Activated gamma-delta T cell treated with anti-CD3 and anti-CD28 coated beads, Interleukin-2, amount 50 U/mL, for 16 hours (primary cell): ENCODE data around the gene CCDC3.
"Not testable (repeated sequence)": the region's sequence is repeated elsewhere in the genome, so short reads cannot be mapped to it uniquely, and the experiment has no call there.

Source experiments
- DNase-seq: peaks from one replicate; pipeline ENCODE4 v3.0.0-alpha.2; 2020; ENCODE audit warnings: low read depth

Gene CCDC3

DNA sequence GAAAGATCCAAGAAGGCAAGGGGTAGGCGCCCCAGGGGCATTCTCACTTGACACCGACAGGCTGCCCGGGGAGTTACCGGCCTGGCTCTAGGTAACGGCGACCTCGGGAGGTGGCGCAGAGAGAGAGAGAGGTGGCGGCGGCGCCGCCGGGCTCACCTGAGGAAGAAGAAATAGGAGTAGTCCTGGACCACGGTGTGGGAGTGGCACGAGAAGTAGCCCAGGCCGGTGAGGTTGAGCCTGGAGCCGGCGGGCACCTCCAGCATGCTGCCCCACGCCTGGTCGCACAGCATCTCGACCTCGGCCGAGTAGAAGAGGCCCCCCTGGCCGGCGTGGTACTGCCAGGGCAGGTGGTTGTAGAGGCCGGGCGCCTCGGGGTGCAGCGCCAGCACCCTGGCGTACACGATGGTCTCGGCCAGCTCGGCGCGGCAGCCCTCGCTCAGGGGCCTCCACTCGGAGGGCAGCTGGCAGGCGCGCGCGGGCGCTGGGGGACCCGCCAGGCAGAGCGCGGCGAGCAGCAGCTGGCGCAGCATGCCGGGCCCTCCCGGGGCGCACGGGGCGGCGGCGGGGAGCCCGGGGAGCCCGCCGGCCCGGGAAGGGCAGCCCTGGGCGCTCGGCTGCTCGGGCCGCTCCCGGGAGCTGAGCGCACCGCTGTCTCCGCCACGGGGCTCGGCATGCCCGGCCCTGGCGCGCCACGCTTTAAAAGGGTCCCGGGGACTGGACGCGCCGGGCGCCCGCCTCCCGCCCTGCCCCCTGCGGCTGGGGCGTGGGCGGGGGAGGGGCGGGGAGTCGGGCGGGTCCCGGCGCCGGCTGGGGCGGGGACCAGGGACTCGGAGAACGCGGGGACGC, at the start of gene CCDC3:
Gene CCDC3, minus strand, starts transcription at position 673 of the 846 bp plus-strand sequence. Its CDS starts 143 bp downstream, at position 530.
- DNase-seq, result no peak

DNA sequence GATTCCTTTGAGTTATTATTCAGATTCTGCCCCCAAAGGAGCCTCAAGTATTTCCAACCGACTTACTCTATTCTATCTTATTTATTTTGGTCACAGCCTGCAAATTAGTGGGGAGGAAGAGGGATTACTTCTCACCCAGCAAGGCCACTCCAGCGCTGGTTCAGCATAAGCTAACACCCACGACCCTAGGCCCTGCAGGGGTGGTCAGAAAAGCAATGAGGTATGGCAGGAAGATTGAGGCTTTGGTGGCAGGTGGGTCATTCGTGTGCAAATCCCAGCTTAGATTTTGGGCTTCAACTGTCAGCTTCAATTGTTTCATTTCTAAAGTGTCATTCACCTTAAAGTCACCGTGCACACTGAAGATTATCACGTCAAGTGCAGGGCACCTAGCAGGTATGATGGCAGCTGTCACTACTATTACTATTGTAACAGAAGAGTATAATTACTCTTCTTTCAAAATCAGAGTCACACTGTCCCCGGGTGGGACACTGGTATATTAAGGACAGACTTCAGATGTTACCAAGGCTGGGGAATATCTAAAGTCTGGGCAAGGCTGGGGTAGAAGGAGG, 49.7 kb upstream of the CCDC3 start:
- DNase-seq, result no peak

DNA sequence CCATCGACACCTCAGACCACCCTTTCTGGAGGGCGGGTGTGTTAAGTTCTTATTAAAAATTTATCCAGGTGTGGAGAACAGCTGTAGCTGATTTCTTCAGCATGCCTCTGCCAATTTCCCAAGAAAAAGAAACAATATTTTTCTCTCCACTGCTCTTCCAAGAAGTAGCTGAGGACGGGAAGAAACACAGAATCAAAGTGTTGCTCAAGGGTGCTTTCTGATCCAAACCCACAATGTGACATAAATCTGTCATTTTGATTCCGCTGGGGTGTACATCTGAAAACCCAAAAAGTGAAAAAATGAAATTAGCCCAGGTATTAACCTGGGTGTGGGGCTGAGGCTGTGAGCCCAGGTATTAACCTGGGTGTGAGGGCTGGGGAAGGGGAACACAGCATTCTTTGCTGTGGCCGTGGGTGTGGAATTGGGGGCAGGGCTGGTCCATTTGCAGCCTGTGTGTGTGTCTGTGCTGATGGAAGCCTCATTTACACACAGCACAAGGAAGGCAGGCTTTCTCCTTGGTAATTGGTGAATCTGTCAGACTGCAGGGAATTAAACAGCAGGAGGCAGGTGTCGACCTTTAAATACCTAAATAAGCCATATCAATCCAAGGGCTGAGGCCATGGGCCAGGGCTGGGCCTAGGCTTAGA, 48.4 kb upstream of the CCDC3 start:
- DNase-seq, result no peak

DNA sequence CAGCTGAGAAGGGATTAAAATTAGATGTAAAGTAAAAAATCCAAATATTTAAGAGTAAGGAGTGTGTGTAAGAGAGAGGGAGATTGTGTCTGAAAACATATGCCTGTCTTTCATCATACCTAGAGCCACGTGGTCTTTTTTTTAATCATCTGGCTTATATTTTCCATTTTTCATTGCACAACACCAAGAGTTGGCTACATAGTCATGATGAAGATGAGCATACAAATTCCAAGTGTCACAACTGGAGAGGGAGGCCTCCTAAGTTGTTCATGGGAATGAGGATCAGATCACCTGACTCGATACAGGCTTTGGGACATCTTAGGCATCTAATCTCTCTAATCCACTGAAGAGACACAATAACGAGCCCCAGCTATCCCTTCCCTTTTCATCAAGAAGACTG, 47.2 kb upstream of the CCDC3 start:
- DNase-seq, result no peak

DNA sequence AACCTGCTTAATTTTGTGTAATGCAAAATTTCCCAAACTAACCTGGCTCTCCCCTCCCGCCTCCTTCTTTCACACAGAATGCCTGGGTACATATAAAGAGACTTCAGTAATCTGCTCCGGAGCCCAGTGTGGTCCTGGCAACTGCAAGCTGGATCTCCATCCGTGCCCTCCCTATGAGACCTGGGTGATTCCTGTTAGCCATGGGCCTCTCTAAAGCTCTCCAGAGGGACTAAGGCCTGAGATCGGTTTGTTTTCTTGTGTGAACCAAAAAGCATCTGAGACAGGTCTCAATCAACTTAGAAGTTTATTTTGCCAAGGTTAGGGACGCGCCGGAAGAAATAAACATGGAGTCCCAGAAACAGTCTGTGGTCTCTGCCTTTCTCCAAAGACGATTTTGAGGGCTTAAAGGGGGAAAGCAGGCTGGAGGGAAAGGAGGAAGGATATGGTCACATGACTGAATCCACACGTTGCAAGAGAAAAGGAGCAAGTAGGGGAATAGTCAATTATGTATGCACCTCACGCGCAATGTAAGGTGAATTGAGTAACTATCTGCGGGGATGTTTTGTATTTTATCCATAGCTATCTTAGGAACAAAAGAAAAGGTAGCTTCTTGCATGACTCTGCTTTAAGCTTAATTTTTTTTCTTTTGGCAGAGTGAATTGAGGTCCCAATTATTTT, 46.2 kb upstream of the CCDC3 start:
- DNase-seq, result no peak

DNA sequence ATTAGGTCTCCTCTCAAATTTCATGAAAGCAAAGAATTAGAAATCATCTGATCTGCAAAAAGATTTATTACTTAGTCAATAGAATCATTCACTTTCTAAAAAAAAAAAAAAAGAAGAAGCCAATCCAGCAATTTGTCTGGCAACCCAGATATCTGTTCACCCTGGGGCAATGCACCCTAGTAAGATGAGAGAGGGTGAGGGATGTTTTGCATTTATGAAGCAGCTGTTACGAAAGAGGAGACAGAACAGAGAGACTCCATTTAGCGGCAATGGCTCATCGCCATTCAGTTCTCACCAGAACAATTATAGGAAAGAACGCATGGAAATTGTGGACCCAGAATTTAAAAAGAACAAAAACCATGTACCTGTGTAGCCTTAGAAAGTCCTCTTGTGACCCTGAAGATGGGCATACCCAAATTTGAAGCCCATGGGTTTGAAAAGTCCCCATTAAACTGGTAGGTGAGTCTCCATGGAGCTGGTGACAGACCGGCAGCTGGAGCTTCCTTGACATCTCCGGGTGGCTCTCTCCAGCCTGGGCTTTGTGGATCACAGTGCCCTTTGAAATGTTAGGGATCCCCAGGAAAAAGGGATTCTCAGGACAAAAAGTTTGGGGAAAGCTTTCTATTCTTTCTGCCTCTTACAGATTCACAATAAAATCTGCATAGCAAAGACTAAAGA, 45.5 kb upstream of the CCDC3 start:
- DNase-seq, result no peak

DNA sequence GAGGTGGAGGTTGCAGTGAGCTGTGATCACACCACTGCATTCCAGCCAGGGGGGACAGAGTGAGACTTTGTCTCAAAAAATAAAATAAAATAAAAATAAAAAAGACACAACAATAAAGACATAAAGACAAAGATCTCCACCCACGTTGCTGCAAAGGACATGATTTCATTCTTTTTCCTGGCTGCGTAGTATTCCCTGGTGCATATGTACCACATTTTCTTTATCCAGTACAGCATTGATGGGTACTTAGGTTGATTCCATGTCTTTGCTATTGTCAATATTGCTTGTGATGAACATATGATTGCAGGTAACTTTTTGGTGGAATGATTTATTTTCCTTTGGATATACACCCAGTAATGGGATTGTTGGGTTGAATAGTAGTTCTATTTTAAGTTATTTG, 42.0 kb upstream of the CCDC3 start:
- DNase-seq, result no peak

DNA sequence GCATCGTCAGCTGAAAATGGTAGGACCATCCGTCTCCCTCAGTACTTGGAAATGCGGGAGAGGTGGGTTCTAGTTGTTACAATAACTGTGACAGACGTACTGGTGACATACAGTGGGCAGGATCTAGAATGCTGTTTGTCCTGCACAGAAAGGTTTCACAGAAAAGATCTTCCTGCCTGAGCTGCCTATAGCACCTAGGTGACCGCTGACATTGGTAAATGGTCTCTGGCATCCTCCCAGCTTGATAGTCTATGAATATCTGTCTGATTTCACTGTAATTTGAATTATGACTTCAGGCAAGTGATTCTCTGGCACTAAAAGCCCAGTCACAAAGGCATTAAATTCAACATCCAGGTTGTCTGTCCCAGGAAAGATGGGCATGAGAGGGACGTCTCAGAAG, 38.2 kb upstream of the CCDC3 start:
- DNase-seq, result no peak

DNA sequence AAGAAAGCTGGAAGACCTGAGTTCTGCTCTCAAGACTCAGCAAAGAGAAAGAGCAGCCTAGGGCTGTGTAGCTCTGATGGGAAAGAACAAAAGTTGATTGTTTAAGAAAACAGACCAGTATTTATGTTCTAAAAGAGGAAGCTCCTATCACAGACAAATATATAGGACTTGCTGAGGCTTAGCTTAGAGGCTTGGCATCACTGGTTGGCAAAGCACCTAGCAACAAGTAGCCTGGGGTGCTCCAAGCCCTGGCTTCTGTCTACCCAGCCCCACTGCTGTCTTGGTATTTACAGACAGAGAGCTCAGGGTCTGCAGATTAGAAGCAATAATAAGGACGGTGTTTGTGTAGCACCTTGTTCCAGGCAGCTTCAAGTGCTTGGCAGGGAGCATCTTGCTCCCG, 36.9 kb upstream of the CCDC3 start:
- DNase-seq, result no peak

DNA sequence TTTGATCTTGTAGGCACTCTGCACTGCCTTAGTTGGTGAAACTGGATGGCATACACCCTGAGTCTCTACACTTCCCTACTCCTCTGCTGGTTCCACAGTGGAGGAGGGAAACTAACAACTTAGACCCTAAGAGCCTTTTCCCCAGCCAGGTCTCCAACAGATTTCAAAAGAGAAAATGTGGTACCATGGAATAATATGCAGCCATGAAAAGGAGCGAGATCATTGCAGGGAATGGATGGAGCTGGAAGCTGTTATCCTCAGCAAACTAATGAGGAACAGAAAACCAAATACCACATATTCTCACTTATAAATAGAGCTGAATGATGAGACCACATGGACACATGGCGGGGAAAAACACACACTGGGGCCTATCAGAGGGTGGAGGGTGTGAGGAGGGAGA, 36.3 kb upstream of the CCDC3 start:
- no peak for DNase-seq

DNA sequence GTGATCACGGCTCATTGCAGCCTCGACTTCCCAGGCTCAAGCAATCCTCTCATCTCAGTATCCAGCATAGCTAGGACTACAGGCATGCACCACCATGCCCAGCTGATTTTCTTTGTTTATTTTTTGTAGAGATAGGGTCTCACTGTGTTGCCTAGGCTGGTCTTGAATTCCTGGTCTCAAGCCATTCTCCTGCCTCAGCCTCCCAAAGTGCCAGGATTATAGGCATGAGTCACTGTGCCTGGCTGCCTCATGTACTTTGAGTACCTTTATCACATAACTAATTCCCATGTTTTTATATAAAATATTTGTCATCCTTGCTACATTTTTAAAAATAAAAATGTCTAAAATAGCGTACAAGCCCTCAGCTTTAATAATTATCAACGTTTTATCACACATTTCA, 35.3 kb upstream of the CCDC3 start:
- no peak for DNase-seq

DNA sequence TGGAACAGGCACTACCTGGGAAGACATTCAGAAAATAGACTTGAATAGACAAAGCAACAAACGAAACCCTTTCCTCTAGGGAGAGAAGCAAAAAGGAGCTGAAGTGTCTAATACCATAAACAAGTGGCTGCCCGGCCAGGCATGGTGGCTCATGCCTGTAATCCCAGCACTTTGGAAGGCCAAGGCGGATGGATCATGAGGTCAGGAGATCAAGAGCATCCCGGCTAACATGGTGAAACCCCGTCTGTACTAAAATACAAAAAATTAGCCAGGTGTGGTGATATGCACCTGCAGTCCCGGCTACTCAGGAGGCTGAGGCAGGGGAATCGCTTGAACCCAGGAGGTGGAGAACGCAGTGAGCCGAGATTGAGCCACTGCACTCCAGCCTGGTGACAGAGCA, 34.2 kb upstream of the CCDC3 start:
- DNase-seq, result not testable (repeated sequence)

DNA sequence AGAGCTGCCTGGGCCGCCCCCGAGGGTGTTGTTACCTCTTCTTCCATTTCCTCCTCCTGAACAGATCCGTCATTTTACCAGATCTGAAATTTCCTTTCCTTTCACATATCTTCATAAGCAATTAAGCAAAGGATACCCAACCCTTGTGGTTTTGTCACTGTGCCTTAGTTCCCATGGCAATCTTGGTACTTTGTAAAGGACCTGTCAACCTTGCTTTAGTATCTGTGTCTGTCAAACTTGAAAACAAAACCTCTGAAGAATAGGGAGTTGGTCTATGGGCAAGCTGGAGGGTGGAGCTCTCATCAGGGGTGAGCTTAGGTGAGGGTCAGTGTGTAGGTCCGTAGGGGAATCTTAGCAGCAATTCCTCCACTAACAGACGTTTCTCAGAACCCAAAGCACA, 25.4 kb upstream of the CCDC3 start:
- DNase-seq, result no peak

DNA sequence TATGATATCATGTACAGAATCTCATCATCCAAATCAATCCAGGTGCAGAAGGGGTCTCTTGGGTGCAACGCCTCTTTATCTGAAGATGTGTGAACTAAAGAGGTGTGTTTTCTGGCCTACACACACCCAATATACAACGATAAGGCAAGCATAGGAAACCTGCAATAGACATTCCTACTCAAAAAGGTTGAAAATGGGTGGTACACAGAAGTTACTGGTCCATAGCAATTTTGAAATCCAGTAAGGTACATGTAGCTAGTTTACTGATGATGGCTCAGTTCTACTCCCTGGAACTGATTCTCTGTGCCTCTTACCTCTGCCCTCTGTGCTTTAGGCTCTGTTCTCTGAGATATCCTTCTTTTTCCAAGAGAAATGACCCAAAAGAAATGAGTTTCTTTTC, 22.2 kb upstream of the CCDC3 start:
- DNase-seq, result no peak

DNA sequence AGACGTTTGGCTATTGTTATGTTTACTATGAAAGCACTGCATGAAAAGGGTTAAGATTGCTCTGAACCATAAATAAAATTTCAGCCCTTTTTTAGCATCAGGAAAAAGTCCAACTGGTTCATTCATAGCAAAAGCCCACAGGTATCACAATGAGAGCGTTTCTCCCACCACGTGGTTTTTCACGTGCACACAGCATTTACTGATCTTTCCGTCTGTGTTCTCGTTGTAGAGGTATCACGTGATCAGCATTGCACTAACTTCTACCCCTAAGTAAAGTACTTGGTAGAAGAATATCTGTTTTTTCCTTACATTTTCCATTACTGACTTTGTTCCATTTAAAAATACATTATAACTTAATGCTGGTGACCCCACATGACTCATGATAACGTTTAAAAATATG, 17.8 kb upstream of the CCDC3 start:
- no peak for DNase-seq

DNA sequence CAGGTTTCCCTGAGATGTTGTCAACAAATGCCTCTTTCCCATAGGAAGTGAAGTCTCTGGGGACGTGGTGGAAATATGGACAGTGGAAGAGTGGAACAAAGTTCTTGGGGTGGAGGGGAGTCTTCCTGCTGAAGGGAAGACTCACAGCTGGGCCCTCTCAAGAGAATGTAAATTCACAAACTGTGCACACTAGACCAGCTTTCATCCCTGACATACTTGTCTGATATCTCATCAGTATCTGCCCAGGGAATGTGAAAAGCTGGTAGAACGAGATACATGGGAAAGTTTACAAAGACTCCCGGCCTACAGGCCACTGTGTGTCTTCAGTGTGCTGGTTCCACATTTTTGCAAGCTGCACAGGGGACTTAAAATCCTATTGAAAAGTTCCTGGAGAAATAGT, 16.7 kb upstream of the CCDC3 start:
- no peak for DNase-seq

DNA sequence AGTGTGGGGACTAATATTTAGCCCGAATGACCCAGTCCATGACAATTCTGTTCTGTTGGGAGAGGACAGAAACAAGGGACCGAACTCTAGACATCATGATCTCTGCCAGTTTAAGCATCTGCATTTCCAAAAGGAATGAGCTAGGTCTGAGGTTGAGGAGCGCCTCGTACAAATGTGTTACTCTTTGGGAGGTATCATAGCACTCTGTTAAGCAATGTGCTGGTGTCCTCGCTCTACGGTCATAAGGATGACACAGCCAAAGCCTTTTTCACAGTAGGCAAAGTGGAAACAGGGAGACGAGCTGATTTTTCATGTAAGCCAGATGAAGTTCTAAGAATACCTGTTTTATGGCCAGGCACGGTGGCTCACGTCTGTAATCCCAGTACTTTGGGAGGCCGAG, 15.4 kb upstream of the CCDC3 start:
- no peak for DNase-seq

DNA sequence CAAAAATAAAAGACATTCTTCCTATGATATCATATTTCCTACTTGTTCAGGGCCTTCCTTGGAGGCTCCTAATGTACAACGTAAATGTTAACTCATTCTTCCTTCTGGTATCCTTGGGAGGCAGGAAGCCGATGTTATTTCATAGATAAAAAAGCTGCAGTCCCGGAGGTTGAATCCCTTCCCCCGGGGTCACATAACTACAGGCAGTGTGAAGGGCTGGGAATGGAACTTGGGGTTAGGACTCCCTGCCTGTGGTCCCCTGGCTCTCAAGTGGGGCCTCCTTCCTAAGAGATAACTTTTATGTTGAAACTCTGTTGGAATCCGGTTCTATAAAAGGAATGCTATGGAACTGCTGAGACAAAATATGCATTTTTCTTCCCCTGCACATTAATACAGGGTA, 14.9 kb upstream of the CCDC3 start:
- DNase-seq, result no peak

DNA sequence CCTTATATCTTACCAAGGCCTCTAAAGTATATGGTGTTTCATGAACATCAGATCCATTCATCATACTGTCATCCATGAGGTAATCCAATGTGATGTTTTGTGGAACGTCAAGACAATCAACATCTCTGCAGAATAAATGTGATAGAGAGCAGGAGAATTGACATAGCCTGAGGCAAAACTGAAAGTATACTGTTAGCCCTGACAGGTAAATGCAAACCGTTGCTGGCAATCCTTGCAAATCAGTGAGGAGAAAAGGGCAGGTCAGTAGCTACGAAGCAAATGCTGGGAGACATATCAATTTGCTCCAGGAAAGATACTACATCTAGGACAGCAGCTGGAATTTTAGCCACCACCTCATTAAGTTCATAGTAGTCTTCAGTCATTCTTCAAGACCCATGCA, 4.5 kb upstream of the CCDC3 start:
- no peak for DNase-seq

DNA sequence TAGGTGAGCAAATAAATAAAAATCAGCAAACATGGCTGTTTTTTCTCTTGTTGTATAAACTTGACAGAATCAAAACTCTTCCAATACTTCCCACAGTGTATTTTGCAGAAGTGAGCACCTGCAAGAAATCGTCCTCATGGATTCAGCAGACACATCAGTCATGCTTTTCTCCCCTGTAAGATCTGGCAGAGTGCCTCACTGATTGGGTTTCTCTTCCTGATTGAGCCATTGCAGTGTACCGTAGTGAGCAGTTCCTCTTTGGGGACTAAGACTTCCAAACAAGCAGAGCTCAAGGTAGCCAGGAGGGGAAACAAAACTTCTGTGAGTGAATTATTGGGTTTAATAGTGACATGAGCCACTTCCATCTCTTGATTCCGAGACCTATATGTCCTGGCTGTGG, 2.2 kb upstream of the CCDC3 start:
- DNase-seq, result no peak

DNA sequence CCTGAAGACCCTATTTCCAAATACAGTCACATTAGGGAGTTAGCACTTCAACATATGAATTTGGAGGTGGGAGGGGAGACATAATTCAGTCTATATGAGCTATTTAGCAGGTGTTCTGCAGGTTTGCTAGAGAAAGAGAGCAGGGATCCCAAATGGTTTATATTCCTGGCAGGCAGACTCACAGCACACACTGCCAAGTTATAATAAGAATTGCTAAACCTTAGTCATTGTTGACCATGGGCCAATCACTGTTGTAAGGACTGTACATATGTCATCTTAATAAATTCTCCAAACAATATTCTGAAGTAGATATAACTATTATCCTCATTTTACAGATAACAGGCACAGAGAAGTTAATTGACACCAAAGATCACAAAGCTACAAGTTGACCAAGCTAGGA, 1.5 kb upstream of the CCDC3 start:
- DNase-seq, result no peak

DNA sequence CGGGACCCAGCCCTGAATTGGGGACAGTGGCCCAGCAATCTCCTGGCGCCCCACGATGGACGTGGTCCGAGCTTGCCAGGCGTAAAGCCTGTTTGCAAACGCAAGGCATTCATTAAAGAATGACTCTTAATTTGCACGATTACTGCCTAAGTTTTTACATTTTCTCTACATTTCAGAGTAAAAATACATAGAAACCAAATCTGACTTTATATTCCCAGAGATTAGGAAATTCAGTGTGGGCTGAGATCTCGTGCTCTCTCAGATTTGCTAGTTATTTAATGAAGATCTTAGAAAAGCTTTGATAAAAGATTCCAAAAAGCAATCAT, 337 bp upstream of the CCDC3 start:
- DNase-seq, result no peak

DNA sequence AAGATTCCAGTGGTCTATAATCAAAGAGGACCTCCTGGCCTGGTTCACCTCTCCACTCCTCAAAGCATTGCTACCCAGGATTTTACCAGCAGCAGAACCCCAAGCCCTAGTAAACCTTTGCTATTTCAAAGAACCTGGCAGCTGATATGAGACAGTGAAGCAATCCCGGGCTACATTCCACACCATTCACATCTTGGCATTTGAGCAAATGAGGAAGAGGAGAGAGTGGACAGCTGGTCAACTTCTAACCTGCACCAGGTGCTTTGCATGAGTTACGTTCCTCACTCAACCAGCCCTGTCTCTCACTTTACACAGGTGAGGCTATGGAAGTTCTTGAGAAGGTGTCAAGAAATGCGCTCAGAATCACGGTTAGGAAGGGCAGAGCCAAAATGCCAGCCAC, 1.1 kb downstream of the CCDC3 start:
- DNase-seq, result no peak
